GM19395 (cell line): Measurements from ENCODE around the gene C6orf132.
"Not testable (repeated sequence)": the region's sequence is repeated elsewhere in the genome, so short reads cannot be mapped to it uniquely, and the experiment has no call there.

Experiments used
- ATAC-seq: cut with Tn5 transposase; IDR thresholded peaks from one replicate; pipeline ENCODE4 v1.9.1; 2021; ENCODE audit warnings: mild to moderate bottlenecking, moderate library complexity; ENCODE audit not compliant: unreplicated experiment

Gene C6orf132, protein sequence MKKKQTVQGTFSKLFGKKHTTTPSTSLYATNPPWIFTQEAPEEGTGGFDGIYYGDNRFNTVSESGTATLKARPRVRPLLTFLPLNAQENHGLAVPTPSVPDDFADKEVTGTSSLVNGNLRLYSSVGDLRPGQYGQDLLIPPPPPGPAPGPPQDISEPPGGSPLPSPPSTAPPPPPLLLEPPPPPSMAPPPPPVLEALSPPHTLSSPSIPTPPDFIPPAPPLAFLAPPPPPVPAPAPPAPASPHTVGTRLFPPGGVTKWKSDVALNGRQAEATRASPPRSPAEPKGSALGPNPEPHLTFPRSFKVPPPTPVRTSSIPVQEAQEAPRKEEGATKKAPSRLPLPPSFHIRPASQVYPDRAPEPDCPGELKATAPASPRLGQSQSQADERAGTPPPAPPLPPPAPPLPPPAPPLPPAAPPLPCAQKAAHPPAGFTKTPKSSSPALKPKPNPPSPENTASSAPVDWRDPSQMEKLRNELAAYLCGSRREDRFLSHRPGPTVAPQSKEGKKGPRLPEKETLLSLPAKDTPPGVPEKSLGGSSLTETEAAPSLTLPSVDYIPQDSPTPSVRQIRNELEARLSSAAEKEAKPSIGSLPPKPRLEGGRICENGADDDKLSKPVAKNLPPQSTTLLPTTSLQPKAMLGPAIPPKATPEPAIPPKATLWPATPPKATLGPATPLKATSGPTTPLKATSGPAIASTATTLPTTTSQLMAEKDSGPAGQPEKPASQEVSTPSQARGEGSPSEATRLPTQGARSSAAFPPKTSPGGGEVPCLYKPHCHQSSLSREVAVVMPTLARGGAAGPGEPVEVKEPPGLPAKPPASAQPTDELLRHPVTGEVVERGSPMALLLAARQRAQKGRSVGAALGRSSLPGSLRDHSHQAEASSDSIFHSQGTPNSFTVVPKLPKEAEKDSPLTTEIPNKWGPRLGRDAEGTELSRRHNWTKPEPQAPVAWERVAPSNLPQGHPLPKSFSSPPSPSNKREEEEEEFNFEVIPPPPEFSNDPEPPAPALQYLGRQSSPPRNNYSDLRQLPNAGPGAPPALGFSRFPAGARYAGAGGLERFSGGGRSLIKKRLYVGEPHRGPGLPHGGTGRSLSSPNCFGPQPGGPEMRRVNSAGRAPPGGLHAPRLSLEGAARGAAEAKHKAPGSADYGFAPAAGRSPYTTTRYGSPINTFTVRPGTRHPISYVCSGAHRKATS

DNA sequence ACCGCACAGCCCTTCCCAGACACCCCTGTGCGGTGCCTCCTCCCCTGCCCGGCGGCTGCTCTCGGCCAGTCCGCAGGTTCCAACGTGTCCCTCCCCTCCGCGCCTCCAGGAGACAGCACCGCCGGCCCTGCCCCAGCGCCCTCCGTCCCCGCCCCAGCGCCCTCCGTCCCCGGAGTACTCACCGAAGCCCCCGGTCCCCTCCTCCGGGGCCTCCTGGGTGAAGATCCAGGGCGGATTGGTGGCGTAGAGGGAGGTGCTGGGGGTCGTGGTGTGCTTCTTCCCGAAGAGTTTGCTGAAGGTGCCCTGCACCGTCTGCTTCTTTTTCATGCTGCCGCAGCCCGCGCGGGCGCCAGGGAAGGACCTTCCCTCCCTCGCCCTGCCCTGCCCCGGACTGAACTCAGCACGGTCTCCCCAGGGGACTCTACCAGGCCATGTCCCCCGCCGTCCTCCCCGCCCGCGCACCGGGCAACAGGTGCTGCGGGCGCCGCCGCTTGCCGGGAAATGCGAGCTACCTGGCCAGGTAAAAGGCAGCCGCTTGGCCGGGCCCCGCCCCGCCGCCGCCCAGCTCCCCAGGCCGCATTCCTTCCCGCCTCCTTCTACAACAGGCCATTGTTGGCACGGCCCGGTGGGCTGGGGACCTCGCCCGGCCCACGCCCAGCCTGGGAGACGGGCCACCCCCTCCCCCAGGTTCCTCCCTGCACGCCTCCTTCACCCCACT, at the start of gene C6orf132:
Gene C6orf132, minus strand, starts transcription at position 503 of the 718 bp plus-strand sequence. Its CDS starts 176 bp downstream, at position 327.
- ATAC-seq = no peak

DNA sequence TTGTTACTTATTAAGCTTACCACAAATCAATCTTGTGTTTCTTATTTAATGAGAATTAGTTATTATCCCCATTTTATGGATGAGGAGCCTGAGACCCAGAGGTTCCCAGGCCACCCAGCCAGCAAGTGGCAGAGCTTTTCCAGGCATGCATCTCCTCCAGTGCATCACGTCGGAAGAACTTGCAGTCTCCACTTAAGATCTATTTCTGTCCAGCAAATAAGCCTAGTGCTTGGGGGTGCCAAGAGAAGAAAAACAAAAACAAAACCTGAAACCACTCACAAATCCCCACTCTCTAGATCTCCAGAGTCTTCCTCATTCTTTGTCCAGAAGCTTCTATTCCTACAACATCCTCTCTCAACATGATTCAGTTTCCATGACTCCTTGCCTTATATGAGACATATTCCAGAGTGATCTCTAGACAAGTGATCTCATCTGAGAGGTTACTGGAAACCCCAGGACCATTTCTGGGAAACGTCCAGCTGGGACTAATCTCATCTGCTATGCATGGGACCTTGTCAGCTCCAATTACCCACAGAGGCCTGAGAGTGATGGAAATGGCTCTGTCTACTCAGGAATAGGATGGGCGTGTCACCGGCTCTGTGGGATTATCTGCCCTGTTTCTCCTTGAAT, 48.2 kb upstream of the C6orf132 start:
- no peak for ATAC-seq

DNA sequence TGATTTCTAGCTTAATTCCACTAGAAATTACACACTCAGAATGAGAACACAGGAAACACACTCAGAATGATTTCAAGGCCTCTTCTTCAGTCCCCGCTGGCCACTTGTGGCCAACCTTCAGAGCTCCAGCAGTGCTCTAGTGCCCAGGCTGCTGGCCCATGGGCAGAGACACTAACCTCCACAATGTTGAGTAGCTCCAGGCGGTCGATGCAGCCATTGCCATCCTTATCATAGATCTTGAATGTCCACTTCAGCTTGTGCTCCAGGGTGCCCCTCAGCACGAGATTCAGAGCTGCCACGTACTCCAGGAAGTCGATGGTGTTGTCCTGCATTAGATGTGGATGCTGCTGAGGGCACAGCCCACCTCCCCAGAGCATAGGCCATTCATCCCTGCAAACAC, 46.0 kb upstream of the C6orf132 start:
- no peak for ATAC-seq

DNA sequence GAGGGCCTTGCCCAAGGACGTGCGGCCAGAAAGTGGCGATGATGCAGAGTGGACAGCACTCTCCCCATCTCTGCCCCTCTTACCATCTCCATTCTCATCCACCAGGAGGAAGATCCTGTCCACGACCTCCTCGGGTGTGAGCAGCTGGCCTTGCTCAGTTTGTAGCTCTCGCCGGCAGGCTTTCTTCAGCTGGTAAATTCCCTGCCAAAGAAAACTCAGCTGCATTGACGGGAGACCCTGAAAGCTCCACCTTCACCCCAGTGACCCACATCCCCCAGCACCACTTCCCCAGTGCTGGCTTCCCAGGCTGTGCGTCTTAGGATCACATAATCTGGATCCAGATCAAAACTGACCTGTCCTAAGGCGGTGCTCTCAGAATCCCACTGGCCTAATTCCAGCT, 43.2 kb upstream of the C6orf132 start:
- ATAC-seq = no peak

DNA sequence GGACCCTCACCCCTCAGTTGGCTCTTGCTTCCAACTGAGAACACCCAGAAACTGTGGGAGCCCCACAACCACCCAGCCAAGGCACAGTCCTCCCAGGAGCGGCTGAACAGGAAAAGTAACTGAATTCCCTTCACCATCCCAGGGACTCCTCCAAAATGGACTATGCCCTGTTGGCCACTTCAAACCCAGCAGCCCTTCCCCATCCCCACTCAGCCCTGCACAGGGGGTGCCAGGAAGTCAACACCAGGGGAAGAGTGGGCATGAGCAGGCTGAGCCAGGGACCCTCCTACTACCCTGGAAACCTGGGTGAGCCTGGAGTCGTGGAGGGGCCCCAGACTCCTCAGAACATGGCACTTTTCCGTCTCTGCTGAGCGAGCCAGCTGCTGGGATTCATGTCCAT, 42.1 kb upstream of the C6orf132 start:
- ATAC-seq = no peak

DNA sequence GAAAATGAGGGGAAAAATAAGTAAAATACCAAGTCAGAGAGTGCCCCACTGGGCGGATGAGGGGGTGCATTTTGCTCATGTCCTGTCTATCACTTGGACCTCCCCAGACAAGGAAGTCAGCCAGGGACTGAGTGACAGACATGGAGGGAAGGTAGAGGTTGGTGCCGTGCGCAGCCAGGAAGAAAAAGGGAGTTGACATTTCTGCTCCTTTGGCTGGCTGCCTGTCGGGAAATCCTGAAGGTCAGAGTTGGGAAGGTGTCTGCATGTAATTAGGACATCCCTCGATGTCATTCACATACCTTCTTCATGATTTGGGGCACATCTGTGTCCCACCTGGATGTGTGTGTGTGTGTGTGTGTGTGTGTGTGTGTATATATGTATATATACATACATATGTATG, 39.7 kb upstream of the C6orf132 start:
- ATAC-seq = no peak

DNA sequence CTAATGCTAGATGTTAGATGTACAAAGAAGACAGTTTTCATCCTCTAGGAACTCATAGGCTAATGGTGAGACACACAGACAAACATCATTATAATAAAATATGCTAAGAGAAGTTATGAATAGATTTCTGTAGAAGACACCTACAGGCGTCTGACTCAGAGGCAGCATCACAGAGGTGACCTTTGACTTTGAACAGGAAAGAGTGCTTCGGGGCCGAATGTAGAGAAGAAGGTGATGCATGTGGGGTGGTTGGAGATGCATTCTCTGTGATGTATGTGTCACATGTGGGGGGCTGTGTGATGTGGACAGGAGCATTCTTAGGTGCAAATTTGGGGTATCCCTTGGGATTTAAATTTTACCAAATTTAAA, 37.5 kb upstream of the C6orf132 start:
- ATAC-seq = no peak

DNA sequence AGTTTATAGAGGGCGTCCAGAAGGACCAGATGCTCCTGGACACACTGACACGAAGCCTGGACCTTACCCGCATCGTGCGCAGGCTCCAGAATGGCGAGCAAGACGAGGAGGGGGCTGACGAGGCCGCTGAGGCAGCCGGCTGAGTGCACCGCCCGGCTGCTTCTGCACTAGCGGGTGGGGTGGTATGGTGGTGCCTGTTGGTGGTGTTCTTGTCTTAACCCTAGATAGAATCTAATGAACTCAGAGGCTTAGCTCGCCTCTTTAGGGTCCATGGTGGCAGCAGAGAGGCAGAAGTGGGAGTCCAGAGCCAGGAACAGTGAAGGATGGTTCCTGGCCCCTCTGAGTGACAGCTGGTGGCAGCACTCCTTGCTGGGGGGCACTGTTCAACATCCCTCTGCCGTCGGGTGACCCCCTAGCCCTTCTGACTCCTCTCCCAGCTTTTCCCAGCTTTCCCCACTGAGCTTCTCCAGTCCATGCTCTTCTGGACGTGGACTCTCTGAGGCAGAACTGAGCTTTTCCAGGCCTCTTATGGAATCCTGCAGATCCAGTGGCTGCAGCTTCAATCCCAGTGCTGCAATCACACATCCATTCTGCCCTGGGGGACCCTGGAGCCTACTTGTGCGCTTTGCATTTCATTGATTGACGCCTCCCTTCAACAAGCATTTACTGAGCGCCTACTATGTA, 37.0 kb upstream of the C6orf132 start:
- no peak for ATAC-seq

DNA sequence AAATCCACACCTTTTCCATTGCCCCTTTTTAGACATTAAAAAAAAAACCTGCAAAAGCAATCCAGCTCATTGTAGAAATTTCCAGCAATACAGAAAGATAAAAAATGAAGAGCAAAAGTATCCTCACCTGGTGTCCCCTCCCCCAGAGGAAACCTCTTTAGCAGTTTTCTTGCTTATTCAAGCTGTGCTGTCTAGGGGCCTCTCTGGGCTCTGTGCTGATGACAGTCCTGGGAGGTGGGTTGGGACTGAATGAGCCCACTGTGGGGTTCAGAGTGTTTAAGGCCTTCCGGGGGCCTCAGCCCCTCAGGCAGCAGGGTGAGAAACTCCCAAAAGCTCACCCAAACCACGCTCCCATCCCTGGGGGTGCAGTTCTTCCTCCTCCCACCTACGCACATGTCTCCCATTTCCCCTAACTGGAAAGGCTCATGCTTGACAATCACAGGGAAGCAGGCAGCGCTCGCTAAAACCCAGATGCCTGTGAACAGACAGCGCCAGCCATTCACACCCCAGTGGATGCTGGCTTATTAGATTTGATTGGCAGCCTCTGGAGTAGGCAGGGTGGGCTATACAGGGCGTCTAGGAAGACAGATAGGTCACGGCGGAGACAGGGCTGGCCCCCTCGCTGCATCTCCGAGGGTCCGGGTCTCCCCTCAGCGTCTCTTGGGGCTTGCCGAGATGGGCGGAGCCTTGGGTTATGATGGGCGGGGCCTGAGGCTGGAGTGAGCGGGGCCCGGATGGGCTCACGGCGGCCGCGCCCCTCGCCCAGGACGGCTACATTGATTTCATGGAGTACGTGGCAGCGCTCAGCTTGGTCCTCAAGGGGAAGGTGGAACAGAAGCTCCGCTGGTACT, 35.3 kb upstream of the C6orf132 start:
- no peak for ATAC-seq

DNA sequence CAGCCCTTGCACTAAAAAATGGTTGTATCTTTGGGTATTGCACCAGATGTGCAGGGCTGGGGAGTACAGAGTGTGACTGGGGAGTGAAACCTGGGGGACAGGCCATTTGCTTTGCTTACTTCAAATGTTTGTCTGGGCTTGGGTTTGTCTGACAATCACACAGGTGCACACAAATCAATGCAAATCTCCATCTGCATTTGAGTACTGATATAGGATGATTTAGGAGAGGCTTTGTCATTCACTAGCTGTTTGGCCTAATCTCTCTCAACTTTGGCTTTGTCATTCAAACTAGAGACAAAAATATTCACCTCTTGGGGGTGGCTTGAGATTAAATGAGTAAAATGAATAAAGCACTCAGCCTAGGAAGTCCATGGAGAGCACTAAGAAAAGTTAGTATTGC, 34.6 kb upstream of the C6orf132 start:
- ATAC-seq = no peak

DNA sequence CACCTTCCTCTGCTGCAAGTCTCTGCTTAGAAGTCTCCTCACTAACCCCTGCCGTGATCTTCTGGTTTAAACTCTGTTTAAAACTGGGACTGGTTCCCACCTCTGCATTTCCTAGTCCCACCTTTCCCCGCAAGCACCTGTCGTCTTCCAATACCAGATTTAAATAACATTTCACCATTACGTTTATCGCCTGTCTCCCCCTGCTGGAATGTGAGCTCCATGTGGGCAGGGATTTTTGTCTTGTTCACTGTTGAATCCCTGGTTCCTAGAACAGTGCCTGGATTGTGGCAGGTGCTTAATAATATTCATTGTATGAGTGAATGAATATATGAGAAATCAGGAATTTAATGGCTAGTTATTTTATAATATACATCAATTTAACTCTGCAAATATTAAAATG, 33.4 kb upstream of the C6orf132 start:
- ATAC-seq = no peak

DNA sequence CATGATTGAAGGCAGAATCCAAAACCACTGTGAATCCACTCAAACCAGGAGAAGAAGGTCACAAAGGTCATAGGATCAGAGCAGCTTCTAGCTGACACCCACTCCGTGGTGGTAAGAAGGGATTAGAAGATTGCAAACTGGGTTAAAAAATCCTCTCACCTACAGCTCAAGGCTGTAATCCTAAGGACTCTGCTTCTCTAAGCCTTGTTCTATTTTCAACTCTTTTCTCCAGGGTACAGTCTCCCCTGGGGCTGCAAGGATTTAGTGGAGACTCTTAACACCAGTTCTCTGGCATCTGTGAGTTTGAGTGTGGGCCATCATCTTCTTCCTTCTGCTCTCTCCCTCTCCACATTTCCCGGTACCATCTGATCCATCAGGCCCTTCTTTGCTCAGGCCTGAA, 30.7 kb upstream of the C6orf132 start, which contains the start of gene GUCA1A:
Gene GUCA1A, plus strand, starts transcription at position 264 of the 400 bp plus-strand sequence. CDS start 250 bp downstream, outside the sequence.
- no peak for ATAC-seq

DNA sequence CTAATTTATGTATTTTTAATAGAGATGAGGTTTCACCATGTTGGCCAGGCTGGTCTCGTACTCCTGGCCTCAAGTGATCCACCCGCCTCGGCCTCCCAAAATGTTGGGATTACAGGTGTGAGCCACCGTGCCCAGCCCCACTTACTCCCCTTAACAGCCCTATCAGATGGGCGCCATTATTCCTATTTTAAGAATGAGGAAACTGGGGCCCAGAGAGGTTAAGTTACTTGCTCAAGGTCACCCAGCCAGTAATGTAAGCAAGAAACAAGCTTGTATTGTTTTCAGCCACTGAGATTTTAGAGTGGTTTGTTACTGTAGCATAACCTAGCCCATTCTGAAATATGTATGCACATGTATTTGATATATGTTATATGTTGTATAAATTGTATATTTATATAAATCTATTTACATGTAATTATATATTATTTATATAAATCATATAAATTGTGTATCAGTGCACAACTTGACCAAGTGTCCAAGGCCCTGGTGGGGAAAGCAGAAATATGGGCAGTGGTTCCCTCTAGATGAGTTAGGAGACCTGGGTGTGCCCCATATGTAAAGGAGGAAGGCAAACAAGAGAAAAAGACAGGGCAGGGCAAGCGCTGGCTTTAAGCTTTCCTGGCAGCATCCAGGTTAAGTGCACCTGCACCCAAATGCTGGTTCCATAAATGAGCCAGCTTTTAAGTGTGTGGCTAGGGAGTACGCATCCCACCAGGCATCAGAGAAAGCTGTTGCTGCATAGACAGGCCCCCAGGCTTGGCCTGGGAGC, 29.6 kb upstream of the C6orf132 start:
- no peak for ATAC-seq

DNA sequence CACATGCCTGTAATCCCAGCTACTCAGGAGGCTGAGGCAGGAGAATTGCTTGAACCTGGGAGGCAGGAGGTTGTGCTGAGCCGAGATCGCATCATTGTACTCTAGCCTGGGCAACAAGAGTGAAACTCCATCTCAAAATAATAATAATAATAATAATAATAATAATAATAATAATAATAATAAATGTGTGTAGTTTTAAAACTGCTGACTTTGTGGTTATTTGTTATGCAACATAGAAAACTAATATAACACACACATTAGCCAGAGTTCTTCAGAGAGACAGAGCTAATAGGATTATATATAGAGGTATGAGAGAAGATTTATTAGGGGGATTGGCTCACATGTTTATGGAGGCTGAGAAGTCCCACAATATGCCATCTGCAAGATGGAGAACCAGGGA, 27.4 kb upstream of the C6orf132 start:
- ATAC-seq = not testable (repeated sequence)

DNA sequence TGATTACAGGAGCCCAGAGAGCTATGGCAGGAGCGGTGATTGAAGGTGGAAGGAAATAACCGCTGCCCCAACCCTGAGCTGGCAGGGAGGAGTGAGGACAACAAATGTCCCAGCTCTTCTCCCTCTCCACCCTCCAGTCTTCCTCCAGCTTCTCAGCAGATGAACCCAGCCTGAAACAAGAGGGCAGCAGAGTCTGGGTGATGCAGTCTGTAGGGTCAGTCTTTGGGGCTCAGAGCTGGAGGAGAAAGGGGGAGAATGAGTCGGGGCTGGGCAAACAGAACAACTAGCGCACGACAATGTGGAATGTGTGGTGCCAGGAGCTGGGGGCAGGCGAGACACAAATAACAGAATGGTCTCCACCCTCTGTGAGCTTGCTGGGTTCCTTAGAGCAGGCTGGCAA, 26.2 kb upstream of the C6orf132 start:
- no peak for ATAC-seq

DNA sequence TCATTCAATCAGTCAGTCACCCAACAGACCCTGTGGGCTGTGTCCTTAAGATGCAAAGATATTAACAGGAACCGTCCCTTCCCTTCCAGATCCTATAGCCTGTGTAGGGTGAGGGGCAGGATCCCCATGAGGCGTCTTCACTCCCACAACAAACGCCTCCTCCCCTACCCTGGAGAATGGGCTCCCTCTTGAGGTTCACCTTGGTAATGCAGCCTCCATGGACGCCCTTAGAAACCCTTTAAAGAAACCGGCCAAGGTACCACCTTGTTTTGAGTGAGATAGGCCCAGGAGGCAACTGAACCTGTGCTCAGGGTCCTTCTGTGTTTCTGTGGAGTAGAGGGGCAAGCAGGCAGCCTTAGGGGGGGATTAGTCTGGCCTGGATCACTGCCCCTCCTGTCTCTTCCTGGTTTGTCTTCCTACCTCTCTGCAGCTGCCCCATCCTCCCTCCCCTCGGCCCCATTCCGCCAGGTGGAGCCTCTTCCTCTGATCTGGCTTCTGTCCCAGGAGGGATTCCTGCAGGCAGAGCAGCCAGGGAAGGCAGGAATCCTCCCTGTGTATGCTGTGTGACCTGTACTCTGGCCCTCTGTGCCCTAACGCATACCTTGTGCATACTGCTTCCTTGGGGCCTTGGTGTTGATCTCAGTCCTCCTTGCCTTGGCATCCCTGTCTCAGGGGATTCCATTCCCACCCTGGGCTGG, 24.2 kb upstream of the C6orf132 start:
- ATAC-seq = no peak

DNA sequence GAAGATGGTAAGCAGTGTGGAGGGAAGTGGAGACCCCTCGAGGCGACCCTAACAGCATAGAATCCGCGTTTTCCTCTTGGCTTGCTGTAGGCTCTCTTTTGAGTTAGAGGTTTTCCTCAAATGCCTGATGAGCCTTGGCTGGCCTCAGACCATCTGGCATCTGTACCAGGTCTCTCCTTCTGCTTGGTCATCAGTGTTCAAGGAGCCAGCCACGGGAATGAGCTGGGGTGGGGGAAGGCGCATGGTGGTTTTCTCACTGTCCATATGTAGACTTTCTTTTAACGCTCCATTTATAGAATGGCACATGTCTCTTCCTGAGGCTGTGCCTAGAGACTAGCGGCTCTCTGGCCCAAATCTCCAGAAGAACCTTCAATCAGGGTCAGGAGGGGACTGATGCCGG, 22.6 kb upstream of the C6orf132 start:
- no peak for ATAC-seq
